K562 (cell line): ENCODE data around the gene MTHFSD. TPM values are rescaled to one million over a fixed set of nuclear protein-coding genes. Genes with fewer than 3 reads are reported as not detected.

ENCODE experiments used
- ATAC-seq: fragments of 200-7000 bp; cut with Tn5 transposase; 3 replicates; pipeline ENCODE4 v1.9.1; 2020; ENCODE audit warnings: moderate library complexity
- BruUV-seq: library from RNA; stranded (reverse); fragments of 400-500 nt; replicated peaks from 2 replicates; lab custom pipeline; 2021; lab: Mats Ljungman, UMichigan
- CTCF ChIA-PET: fragments of 300-600 bp; formaldehyde crosslinking; extraction: SDS; loops from one replicate; lab custom pipeline; 2021; ENCODE audit warnings: low intra/inter-chr PET ratio; lab: Yijun Ruan, JAX
- POLR2A ChIA-PET: fragments of 300-600, 350-650 bp; sonication (Branson Sonifier 250); formaldehyde crosslinking; extraction: SDS; loops from one replicate; lab custom pipeline; 2021; ENCODE audit warnings: antibody characterized with exemption, inconsistent platforms; lab: Yijun Ruan, JAX
- DNase-seq, 4 experiments: peaks; one replicate each; pipeline versions ENCODE4 v3.0.0 to v3.0.0-alpha.2; 2011 to 2018; ENCODE audit warnings: low spot score in 3 of 4, mixed read lengths in 3 of 4; ENCODE audit errors: extremely low read depth in 1 of 4
- FAIRE-seq: peaks from 2 replicates; lab custom pipeline; 2011; peaks lifted over from hg19 to GRCh38; lab: Jason Lieb, UNC
- H2AFZ ChIP-seq: 2 replicates; pipeline ENCODE4 v1.6.0; 2011; ENCODE audit warnings: low read depth, low read length, control low read depth, inconsistent platforms
- H3K27ac ChIP-seq: fragments of 200-600 bp; 3 replicates; pipeline ENCODE4 v1.8.0; 2011; ENCODE audit warnings: low read depth, mild to moderate bottlenecking, control low read depth, inconsistent platforms, low read length, moderate library complexity, mixed read lengths; ENCODE audit errors: extremely low read depth
- H3K27me3 ChIP-seq, 2 experiments: fragments of 300-600 bp in 1 of 2; 2 replicates in 1 of 2; 3 replicates in 1 of 2; pipeline versions ENCODE4 v1.6.0 to v1.8.0; 2011; ENCODE audit warnings: inconsistent platforms in 2 of 2, low read length in 2 of 2, mild to moderate bottlenecking in 1 of 2, mixed read lengths in 1 of 2, moderate library complexity in 1 of 2; ENCODE audit not compliant: control insufficient read depth in 2 of 2, insufficient read depth in 2 of 2
- H3K36me3 ChIP-seq: fragments of 300-600 bp; 3 replicates; pipeline ENCODE4 v1.8.0; 2011; ENCODE audit warnings: mild to moderate bottlenecking, low read length, inconsistent platforms; ENCODE audit not compliant: control insufficient read depth, insufficient read depth
- H3K4me1 ChIP-seq, 2 experiments: fragments of 200-600 bp in 1 of 2; replicated peaks in 1 of 2; 2 replicates in 1 of 2; 3 replicates in 1 of 2; pipeline versions ENCODE4 v1.5.1 to v1.8.0; 2011; ENCODE audit warnings: inconsistent platforms in 2 of 2, low read length in 2 of 2, mild to moderate bottlenecking in 1 of 2, mixed read lengths in 1 of 2, moderate library complexity in 1 of 2; ENCODE audit not compliant: control insufficient read depth in 2 of 2, insufficient read depth in 2 of 2
- H3K4me2 ChIP-seq: 2 replicates; pipeline ENCODE4 v1.6.1; 2011; ENCODE audit warnings: low read length, control low read depth, inconsistent platforms, mixed read lengths; ENCODE audit not compliant: insufficient read depth
- H3K4me3 ChIP-seq: fragments of 200-600 bp; sonication (generic), shearing (Covaris generic); 2 replicates; pipeline ENCODE4 v1.5.1; 2016; ENCODE audit warnings: control low read depth, inconsistent platforms
- H3K79me2 ChIP-seq: fragments of 200-600 bp; 3 replicates; pipeline ENCODE4 v1.8.0; 2011; ENCODE audit warnings: low read length, inconsistent platforms; ENCODE audit not compliant: control insufficient read depth, insufficient read depth
- H3K9ac ChIP-seq, 2 experiments: 2 replicates each; pipeline versions ENCODE4 v1.6.0 to v1.6.1; 2011; ENCODE audit warnings: low read depth in 2 of 2, low read length in 2 of 2, control low read depth in 1 of 2, inconsistent platforms in 1 of 2, mild to moderate bottlenecking in 1 of 2, mixed read lengths in 1 of 2; ENCODE audit not compliant: insufficient read depth in 1 of 2
- H3K9me1 ChIP-seq: one replicate; pipeline ENCODE4 v1.6.0; 2011; ENCODE audit warnings: inconsistent platforms, mild to moderate bottlenecking, low read length, moderate library complexity; ENCODE audit not compliant: control insufficient read depth, insufficient read depth
- H3K9me3 ChIP-seq: replicated peaks from 2 replicates; pipeline ENCODE4 v1.5.1; 2011; ENCODE audit warnings: low read depth, low read length, inconsistent platforms; ENCODE audit not compliant: control insufficient read depth, insufficient read depth
- H4K20me1 ChIP-seq: replicated peaks from 2 replicates; pipeline ENCODE4 v1.6.1; 2011; ENCODE audit warnings: low read length, inconsistent platforms, mixed read lengths; ENCODE audit not compliant: control insufficient read depth, insufficient read depth
- CHD1 ChIP-seq: fragments of 200-600 bp; sonication (generic); IDR thresholded peaks from one replicate; pipeline ENCODE4 v1.6.1; 2012; ENCODE audit warnings: mild to moderate bottlenecking, moderate library complexity, low read length, inconsistent platforms
- FOXA3 ChIP-seq, 2 experiments: fragments of 450-650 bp in 1 of 2; sonication (generic) in 1 of 2; formaldehyde crosslinking; IDR thresholded peaks in 1 of 2; conservative IDR thresholded peaks in 1 of 2; 2 replicates each; pipeline versions ENCODE4 v1.4.0 to v1.8.0; 2020 to 2022; ENCODE audit warnings: mild to moderate bottlenecking in 2 of 2, missing genetic modification reagents in 1 of 2
- FOXK1 ChIP-seq: sonication (generic); formaldehyde crosslinking; IDR thresholded peaks from 2 replicates; pipeline ENCODE4 v1.8.0; 2022; ENCODE audit warnings: missing genetic modification reagents, mild to moderate bottlenecking, borderline replicate concordance
- MAFG ChIP-seq: fragments of 450-650 bp; conservative IDR thresholded peaks from 2 replicates; pipeline ENCODE4 v1.6.1; 2016; ENCODE audit warnings: missing genetic modification characterization, missing compliant biosample characterization
- NFE2 ChIP-seq: IDR thresholded peaks from 2 replicates; pipeline ENCODE4 v1.6.1; 2014; ENCODE audit warnings: antibody characterized with exemption, low read depth
- PHF8 ChIP-seq: fragments of 200-600 bp; sonication (generic); IDR thresholded peaks from 2 replicates; pipeline ENCODE4 v1.6.1; 2012; ENCODE audit warnings: mixed run types, mild to moderate bottlenecking, inconsistent platforms, low read length, moderate library complexity, borderline replicate concordance
- SMAD3 ChIP-seq: fragments of 450-650 bp; formaldehyde crosslinking; conservative IDR thresholded peaks from 2 replicates; pipeline ENCODE4 v1.4.0; 2020; ENCODE audit warnings: mild to moderate bottlenecking
- TAL1 ChIP-seq: fragments of 450-650 bp; IDR thresholded peaks from 2 replicates; pipeline ENCODE4 v1.6.1; 2016; ENCODE audit warnings: mild to moderate bottlenecking
- TCF15 ChIP-seq: fragments of 250-450 bp; sonication (Bioruptor Pico); IDR thresholded peaks from 2 replicates; pipeline ENCODE4 v1.8.0; 2022; ENCODE audit warnings: moderate library complexity, mild to moderate bottlenecking, inconsistent platforms
- TFE3 ChIP-seq: fragments of 450-650 bp; formaldehyde crosslinking; IDR thresholded peaks from 2 replicates; pipeline ENCODE4 v1.4.0; 2020; ENCODE audit warnings: mild to moderate bottlenecking, mixed read lengths
- USF1 ChIP-seq: sonication (generic); formaldehyde crosslinking; IDR thresholded peaks from 2 replicates; pipeline ENCODE4 v1.9.0; 2022; ENCODE audit warnings: mild to moderate bottlenecking, missing genetic modification reagents
- ZBTB9 ChIP-seq: fragments of 450-650 bp; formaldehyde crosslinking; IDR thresholded peaks from 2 replicates; pipeline ENCODE4 v1.4.0; 2020; ENCODE audit warnings: mild to moderate bottlenecking, moderate library complexity
- ZNF3 ChIP-seq: fragments of 250-450 bp; sonication (Bioruptor Pico); IDR thresholded peaks from 2 replicates; pipeline ENCODE4 v1.5.0; 2021; ENCODE audit warnings: mild to moderate bottlenecking, moderate library complexity
- ZNF408 ChIP-seq: fragments of 250-450 bp; sonication (Bioruptor Pico); IDR thresholded peaks from 2 replicates; pipeline ENCODE4 v1.4.0; 2020; ENCODE audit warnings: low read depth, mild to moderate bottlenecking, moderate library complexity
- ZNF512 ChIP-seq: IDR thresholded peaks from 2 replicates; pipeline ENCODE4 v1.6.1; 2016; ENCODE audit warnings: missing genetic modification characterization, missing compliant biosample characterization
- WGBS: fragments of 100-300 bp; shearing (Covaris generic); methylation state at CpG from one replicate; pipeline ENCODE4 v1.1.6; 2016; ENCODE audit warnings: low coverage, mixed read lengths; ENCODE audit not compliant: insufficient coverage; ENCODE audit errors: missing lambda C conversion rate; 5-methylcytosine and 5-hydroxymethylcytosine counted together
- in situ Hi-C: fragments of 300-500 bp; cut with MboI; formaldehyde crosslinking; loops from 4 replicates; pipeline ENCODE4 v1.15.0; 2018; ENCODE audit warnings: inconsistent platforms, mixed read lengths
- intact Hi-C: fragments of 100-400 bp; cut with micrococcal nuclease; formaldehyde crosslinking; loops from 2 replicates; pipeline ENCODE4 v1.14.2; 2022
- polyA plus RNA-seq, 8 experiments: library from polyadenylated mRNA; depleted of rRNA in 4 of 8; stranded (reverse) in 5 of 8; unstranded in 3 of 8; fragments of >200 nt; fragmentation: Nextera tagmentation in 2 of 8; fragmentation: Illumina TruSeq in 1 of 8; extraction: Ambion mirVana in 2 of 8; extraction: Trizol in 1 of 8; gene quantifications; 2 replicates each; pipeline versions ENCODE4 v1.2.1 to v1.2.3, GENCODE V29; 2011 to 2014; ENCODE audit warnings: inconsistent platforms in 1 of 8, missing spikeins in 1 of 8
- total RNA-seq, 7 experiments: library from RNA; depleted of rRNA in 6 of 7; stranded (reverse); fragments of >200 nt in 6 of 7; fragmentation: Illumina TruSeq in 2 of 7; extraction: Trizol in 2 of 7; gene quantifications; 2 replicates each; pipeline versions ENCODE4 v1.2.1 to v1.2.3, GENCODE V29; 2011 to 2021; ENCODE audit warnings: low replicate concordance in 1 of 7

The MTHFSD gene
- total and polyA plus RNA-seq, 9 of the 15 experiments (the other 6 are each of a cell fraction or from before 2014, with no cell fraction given) = 3.2 to 20.2 (median 12.0) TPM

- H3K27me3 ChIP-seq = peaks cover 28 to 65% of the 10 kb centered on the region in 2 experiments; a peak in 4 of 5 replicates
- intact Hi-C loops = loop anchor here (5.0 to 10.0 kb wide), 2 partner anchors 470 to 692 kb away; no protein-coding TSS in a partner anchor
- no peaks in the 10 kb centered on the region for H3K79me2 ChIP-seq
- H2AFZ ChIP-seq = no peak overlapping the region
- POLR2A ChIA-PET = no interaction called here
- in situ Hi-C loops = loop anchor here (5.0 to 10.0 kb wide), 4 partner anchors 172 to 690 kb away; no protein-coding TSS in a partner anchor
- no peak for FAIRE-seq
- DNase-seq = no peak
- H3K4me3 ChIP-seq = no peak overlapping the region
- H3K36me3 ChIP-seq = no peaks in the 10 kb centered on the region
- no peaks in the 10 kb centered on the region for H3K9me3 ChIP-seq
- H3K9ac ChIP-seq = no peak overlapping the region
- CTCF ChIA-PET = no interaction called here
- 1% methylated on average over 18 of the region's 18 CpGs for WGBS
- no TSS peak for BruUV-seq
- ATAC-seq = no peak
- peaks cover 0 to 8% of the 10 kb centered on the region in 2 experiments; a peak in 2 of 5 replicates for H3K4me1 ChIP-seq
- H3K27ac ChIP-seq = no peak overlapping the region
- H3K9me1 ChIP-seq = no peaks in the 10 kb centered on the region
- peaks cover 3% of the 10 kb centered on the region; the same call in 1 of the 2 replicates for H4K20me1 ChIP-seq
- H3K4me2 ChIP-seq = no peak overlapping the region
- TF ChIP-seq ZBTB9 (CRISPR knock-in tag) (no peak), NFE2 (no peak), ZNF408 (CRISPR knock-in tag) (no peak), TCF15 (CRISPR knock-in tag) (no peak), FOXK1 (CRISPR knock-in tag) (no peak), ZNF512 (no peak), SMAD3 (no peak), TFE3 (no peak), FOXA3 (CRISPR knock-in tag; conservative IDR thresholded peaks at IDR 0.05 in 1 of 2, IDR thresholded peaks at IDR 0.05 in 1 of 2) (no peak), ZNF3 (CRISPR knock-in tag) (no peak), USF1 (CRISPR knock-in tag) (no peak), MAFG (tag) (no peak), TAL1 (no peak), CHD1 (no peak), PHF8 (no peak)
Measured at GRCh38 chr16:86514481-86515376, 40.3 kb downstream of the MTHFSD start.
